Astrocyte (in vitro differentiated cells and primary cell): ENCODE results near the gene CDH24. TPM values are rescaled to one million over a fixed set of nuclear protein-coding genes. Genes with fewer than 3 reads are reported as not detected.

Experiments
- DNase-seq: peaks from one replicate; pipeline ENCODE4 v3.0.0-alpha.2; 2010; ENCODE audit warnings: low read depth
- FAIRE-seq: peaks from 2 replicates; lab custom pipeline; 2011; peaks lifted over from hg19 to GRCh38; lab: Jason Lieb, UNC
- H2AFZ ChIP-seq: 2 replicates; pipeline ENCODE4 v1.6.0; 2012; ENCODE audit warnings: low read depth, low read length, inconsistent platforms
- H3K27ac ChIP-seq: 2 replicates; pipeline ENCODE4 v1.5.1; 2011; ENCODE audit warnings: low read depth, low read length, inconsistent platforms
- H3K27me3 ChIP-seq: 2 replicates; pipeline ENCODE4 v1.6.0; 2011; ENCODE audit warnings: low read length, inconsistent platforms; ENCODE audit not compliant: insufficient read depth
- H3K36me3 ChIP-seq: 2 replicates; pipeline ENCODE4 v1.5.1; 2011; ENCODE audit warnings: low read length, inconsistent platforms; ENCODE audit not compliant: insufficient read depth
- H3K4me1 ChIP-seq: 2 replicates; pipeline ENCODE4 v1.5.1; 2011; ENCODE audit warnings: low read length, inconsistent platforms; ENCODE audit not compliant: insufficient read depth
- H3K4me2 ChIP-seq: 2 replicates; pipeline ENCODE4 v1.6.0; 2012; ENCODE audit warnings: low read length, inconsistent platforms
- H3K4me3 ChIP-seq: 2 replicates; pipeline ENCODE4 v1.5.1; 2011; ENCODE audit warnings: low read depth, mild to moderate bottlenecking, low read length, inconsistent platforms; ENCODE audit not compliant: insufficient read depth
- H3K79me2 ChIP-seq: 2 replicates; pipeline ENCODE4 v1.6.0; 2012; ENCODE audit warnings: mild to moderate bottlenecking, low read length, inconsistent platforms; ENCODE audit not compliant: insufficient read depth
- H3K9ac ChIP-seq: 2 replicates; pipeline ENCODE4 v1.6.0; 2012; ENCODE audit warnings: mild to moderate bottlenecking, low read length, inconsistent platforms
- H3K9me3 ChIP-seq: 2 replicates; pipeline ENCODE4 v1.5.1; 2012; ENCODE audit warnings: low read depth, mild to moderate bottlenecking, low read length, inconsistent platforms; ENCODE audit not compliant: insufficient read depth
- H4K20me1 ChIP-seq: 2 replicates; pipeline ENCODE4 v1.6.0; 2012; ENCODE audit warnings: low read length, inconsistent platforms; ENCODE audit not compliant: insufficient read depth
- H3K27ac Mint-ChIP-seq: one replicate; pipeline ENCODE4 v1.8.0; 2021; ENCODE audit warnings: mild to moderate bottlenecking, mixed read lengths; ENCODE audit not compliant: unreplicated experiment
- H3K27me3 Mint-ChIP-seq: one replicate; pipeline ENCODE4 v1.8.0; 2021; ENCODE audit warnings: low read depth, mixed read lengths; ENCODE audit not compliant: unreplicated experiment
- H3K36me3 Mint-ChIP-seq: one replicate; pipeline ENCODE4 v1.8.0; 2021; ENCODE audit warnings: low read depth, mixed read lengths; ENCODE audit not compliant: unreplicated experiment
- H3K4me1 Mint-ChIP-seq: one replicate; pipeline ENCODE4 v1.8.0; 2021; ENCODE audit warnings: low read depth, mixed read lengths; ENCODE audit not compliant: unreplicated experiment
- H3K4me3 Mint-ChIP-seq: one replicate; pipeline ENCODE4 v1.8.0; 2021; ENCODE audit warnings: mild to moderate bottlenecking, moderate library complexity, mixed read lengths; ENCODE audit not compliant: unreplicated experiment
- H3K9me3 Mint-ChIP-seq: one replicate; pipeline ENCODE4 v1.8.0; 2021; ENCODE audit warnings: mild to moderate bottlenecking, mixed read lengths; ENCODE audit not compliant: unreplicated experiment
- CTCF ChIP-seq: IDR thresholded peaks from 2 replicates; pipeline ENCODE4 v1.5.1; 2011; ENCODE audit warnings: low read depth, mild to moderate bottlenecking, inconsistent platforms, low read length, moderate library complexity; ENCODE audit not compliant: insufficient read depth
- EZH2 ChIP-seq: IDR thresholded peaks from 2 replicates; pipeline ENCODE4 v1.6.1; 2012; ENCODE audit warnings: mild to moderate bottlenecking, low read length, inconsistent platforms; ENCODE audit not compliant: insufficient read depth
- total RNA-seq: library from RNA; stranded (reverse); gene quantifications from 2 replicates; pipeline ENCODE4 v1.2.1, GENCODE V29; 2021

CDH24 gene
- total RNA-seq, 1 donor from 2014 or later = 22.2 TPM

- FAIRE-seq = no peak
These were observed 23.2 kb upstream of the CDH24 start for GRCh38 chr14:23080474-23080873.

GRCh38 chr14:23079716-23080115 lies 22.4 kb upstream of the CDH24 start:
- TF ChIP-seq EZH2 = no peak
- no peak for TF ChIP-seq CTCF
- Histone ChIP-seq H2AFZ (no peak overlapping the region), H3K9me3 (no peaks in the 10 kb centered on the region), H3K9ac (peak overlapping the region; percentile 58), H3K79me2 (peaks cover 26% of the 10 kb centered on the region), H3K4me1 (peaks cover 30% of the 10 kb centered on the region), H3K4me3 (no peak overlapping the region), H3K4me2 (peak overlapping the region; percentile 67), H3K27me3 (no peaks in the 10 kb centered on the region), H4K20me1 (peaks cover 11% of the 10 kb centered on the region), H3K36me3 (peaks cover 60% of the 10 kb centered on the region), H3K27ac (peak overlapping the region; percentile 76)
- Mint-ChIP-seq H3K4me3 (peak overlapping the region; percentile 64), H3K9me3 (no peaks in the 10 kb centered on the region), H3K27ac (peak overlapping the region; percentile 73), H3K36me3 (peaks cover 14% of the 10 kb centered on the region), H3K4me1 (peaks cover 31% of the 10 kb centered on the region), H3K27me3 (no peaks in the 10 kb centered on the region)
- peak; percentile 46 for DNase-seq
- FAIRE-seq = peak; percentile 29

More at GRCh38 chr14:23080474-23080873, 23.2 kb upstream of the CDH24 start:
- no peak for DNase-seq
- Histone ChIP-seq H3K27ac (peak overlapping the region; percentile 76), H3K79me2 (peaks cover 22% of the 10 kb centered on the region), H3K4me2 (no peak overlapping the region), H3K4me3 (no peak overlapping the region), H3K9ac (peak overlapping the region; percentile 58), H3K9me3 (no peaks in the 10 kb centered on the region), H3K27me3 (no peaks in the 10 kb centered on the region), H3K4me1 (peaks cover 30% of the 10 kb centered on the region), H4K20me1 (peaks cover 13% of the 10 kb centered on the region), H3K36me3 (peaks cover 54% of the 10 kb centered on the region), H2AFZ (no peak overlapping the region)
- no peak overlapping the region for H3K4me3 Mint-ChIP-seq
- no peaks in the 10 kb centered on the region for H3K9me3 Mint-ChIP-seq
- H3K4me1 Mint-ChIP-seq = peaks cover 31% of the 10 kb centered on the region
- no peak for TF ChIP-seq CTCF
- no peak for TF ChIP-seq EZH2
- H3K27ac Mint-ChIP-seq = peak overlapping the region; percentile 73
- no peaks in the 10 kb centered on the region for H3K27me3 Mint-ChIP-seq
- peaks cover 14% of the 10 kb centered on the region for H3K36me3 Mint-ChIP-seq

GRCh38 chr14:23078692-23079116 lies 21.4 kb upstream of the CDH24 start:
- Mint-ChIP-seq H3K4me3 (peak overlapping the region; percentile 62), H3K27me3 (no peaks in the 10 kb centered on the region), H3K27ac (peak overlapping the region; percentile 73), H3K9me3 (no peaks in the 10 kb centered on the region), H3K36me3 (peaks cover 14% of the 10 kb centered on the region), H3K4me1 (peaks cover 31% of the 10 kb centered on the region)
- H3K4me2 ChIP-seq = peak overlapping the region; percentile 67
- peak overlapping the region; percentile 58 for H3K9ac ChIP-seq
- H3K9me3 ChIP-seq = no peaks in the 10 kb centered on the region
- FAIRE-seq (peak; percentile 49), DNase-seq (peak; percentile 91)
- TF ChIP-seq CTCF (no peak), EZH2 (no peak)
- no peaks in the 10 kb centered on the region for H3K27me3 ChIP-seq
- H3K4me3 ChIP-seq = no peak overlapping the region
- no peak overlapping the region for H2AFZ ChIP-seq
- H4K20me1 ChIP-seq = peaks cover 11% of the 10 kb centered on the region
- H3K79me2 ChIP-seq = peaks cover 26% of the 10 kb centered on the region
- peaks cover 30% of the 10 kb centered on the region for H3K4me1 ChIP-seq
- peaks cover 63% of the 10 kb centered on the region for H3K36me3 ChIP-seq
- H3K27ac ChIP-seq = peak overlapping the region; percentile 76
